Left kidney (tissue), 2 donors: ENCODE data around the gene RAPGEF3. TPM values are rescaled to one million over a fixed set of nuclear protein-coding genes. Genes with fewer than 3 reads are reported as not detected.

Experiments
- DNase-seq: peaks from one replicate; pipeline ENCODE4 v3.0.0-alpha.2; 2013
- polyA plus RNA-seq: library from polyadenylated mRNA; unstranded; fragments of 120-200 nt; gene quantifications from one replicate; pipeline ENCODE4 v1.2.1, GENCODE V29; 2013; ENCODE audit not compliant: insufficient read length

Gene RAPGEF3
- polyA plus RNA-seq, 1 donor = 61.2 TPM

DNA sequence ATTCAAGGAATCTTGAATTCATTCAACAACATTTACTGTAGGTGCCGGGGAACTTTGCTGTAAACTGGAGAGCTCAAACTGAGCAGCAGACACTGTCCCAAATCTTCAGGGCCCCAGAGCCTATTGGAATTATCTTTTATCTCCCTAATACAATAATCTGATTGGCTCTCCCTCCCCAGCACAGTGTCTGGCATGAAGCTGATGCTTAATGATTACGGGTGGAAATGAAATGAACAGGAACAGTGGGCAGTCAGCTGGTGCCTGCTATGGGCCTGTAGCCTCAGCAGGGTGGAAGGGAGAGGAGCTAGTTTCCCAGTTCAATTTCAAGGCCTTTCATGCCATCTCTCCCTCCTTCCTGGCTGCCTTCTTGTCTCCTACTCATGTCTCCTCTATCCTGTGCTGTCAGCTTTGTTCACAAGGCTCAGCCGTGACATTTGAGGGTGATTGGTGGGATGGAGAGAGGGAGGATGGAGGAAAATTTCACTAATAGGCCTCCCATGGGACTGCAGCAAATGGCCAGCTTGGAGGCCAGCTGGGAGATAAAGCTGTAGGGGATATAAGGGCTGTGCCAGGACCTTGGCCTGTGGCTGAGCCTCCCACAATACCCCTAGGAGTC, 4.3 kb upstream of the RAPGEF3 start:
- no peak for DNase-seq

DNA sequence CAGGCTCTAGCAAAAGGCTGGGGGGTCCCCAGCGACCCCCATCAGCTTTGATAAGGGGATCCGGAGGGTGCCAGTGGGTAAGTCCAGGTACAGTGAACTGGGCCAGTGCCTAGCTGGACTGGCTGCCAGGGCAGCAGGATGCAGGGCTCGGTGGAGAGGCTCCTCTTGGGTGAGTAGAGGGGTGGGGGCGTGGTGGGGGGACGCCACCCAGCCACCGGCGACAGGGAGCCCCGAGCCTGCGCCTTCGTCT, 171 bp downstream of the RAPGEF3 start:
- no peak for DNase-seq

DNA sequence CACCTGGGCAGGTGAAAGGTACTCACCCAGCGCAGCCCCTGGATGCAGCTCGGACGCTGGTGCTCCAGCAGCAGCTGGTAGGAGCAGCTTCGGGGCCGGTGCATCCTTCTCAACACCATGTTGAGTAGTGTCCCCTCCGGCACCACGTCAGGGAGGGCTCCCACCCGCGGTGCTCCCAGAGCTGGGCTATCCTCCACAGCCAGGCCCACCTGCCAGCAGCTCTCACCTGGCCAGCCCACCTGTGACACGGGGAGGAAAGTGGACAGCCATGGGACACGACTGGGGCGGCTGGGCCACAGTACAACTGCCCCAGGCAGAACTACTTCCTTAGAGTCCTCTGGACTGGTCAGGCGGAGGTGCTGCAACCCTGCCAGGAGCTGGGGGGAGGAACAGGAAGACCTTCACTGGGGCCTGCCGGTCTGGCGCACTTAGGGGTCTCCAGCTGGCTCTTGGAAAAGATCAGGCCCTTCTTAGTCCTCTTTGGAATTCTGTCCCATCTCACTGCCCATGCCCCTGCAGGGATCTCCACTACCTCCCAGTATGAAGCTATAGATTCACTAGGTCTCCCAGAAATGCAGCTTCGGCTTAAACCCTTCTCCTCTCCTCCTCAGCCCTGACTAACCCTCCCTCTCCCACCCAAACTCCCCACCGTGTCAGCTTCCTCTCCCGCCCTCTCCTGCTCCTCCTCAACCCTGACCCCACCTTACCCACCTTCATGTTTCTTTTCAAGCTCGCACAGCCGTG, 668 bp downstream of the RAPGEF3 start:
- DNase-seq = no peak

DNA sequence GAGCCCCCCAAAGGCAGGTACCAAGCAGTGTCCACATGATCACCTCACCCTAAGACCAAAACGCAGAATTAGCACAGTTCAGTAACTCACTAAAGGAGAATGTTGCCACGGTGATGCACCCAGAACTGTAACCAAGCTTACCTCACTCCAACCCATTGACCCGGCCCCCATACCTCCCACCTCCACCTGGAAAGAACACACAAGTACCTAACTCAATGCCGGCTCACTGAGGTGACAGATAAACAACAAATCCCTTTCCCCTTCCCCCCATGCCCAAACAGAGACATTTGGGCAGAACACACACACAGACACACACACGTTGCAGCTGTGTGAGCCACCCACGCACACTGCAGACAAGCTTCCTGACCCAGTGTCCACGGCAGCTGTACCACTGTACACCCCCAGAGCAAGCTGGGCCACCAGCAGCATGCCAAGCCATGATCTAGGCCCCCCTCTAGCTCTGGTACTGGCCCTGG, 1.3 kb downstream of the RAPGEF3 start:
- DNase-seq = no peak

DNA sequence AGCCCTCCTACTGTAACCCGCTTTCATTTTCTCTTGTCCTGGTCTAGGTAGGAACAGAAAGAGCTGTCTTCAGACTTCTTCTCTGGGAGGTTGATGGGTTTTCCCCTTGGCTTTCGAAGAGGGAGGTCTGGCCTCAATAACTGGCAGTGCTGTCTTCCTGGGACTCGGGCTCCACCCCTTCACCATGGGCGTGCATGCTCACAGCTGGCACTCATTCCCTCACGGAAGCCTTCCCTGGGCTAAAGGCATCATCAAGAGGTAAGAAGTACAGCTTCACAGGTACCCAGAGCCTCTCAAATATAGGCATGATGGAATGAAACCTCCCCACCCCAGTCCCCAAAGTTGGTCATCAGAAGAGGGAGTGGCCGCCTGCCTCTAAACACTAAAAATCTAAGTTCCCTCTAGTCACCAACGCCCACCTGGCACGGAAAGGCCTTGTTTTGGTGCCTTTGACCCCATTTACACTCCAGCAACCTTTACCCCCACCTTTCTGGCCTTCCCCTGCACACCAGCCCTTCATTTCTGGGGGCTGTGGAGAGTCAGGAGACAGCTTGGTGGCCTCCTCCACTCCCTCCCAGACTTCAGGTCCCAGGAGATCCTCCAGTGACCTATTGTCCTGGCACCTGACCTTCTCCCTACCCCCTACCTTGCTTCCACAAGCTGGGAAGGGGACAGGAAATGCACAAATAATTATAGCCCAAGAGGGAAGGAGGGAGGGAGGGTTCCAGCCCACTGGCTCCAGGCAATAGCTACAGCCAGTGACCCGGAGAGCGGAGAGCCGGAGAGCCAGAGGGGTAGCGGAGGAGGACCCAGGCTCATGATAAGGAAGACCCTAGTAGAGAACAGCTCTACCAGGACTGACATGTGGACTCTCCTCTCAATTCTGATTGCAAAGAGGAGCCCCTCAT, 2.8 kb downstream of the RAPGEF3 start:
- DNase-seq = no peak

DNA sequence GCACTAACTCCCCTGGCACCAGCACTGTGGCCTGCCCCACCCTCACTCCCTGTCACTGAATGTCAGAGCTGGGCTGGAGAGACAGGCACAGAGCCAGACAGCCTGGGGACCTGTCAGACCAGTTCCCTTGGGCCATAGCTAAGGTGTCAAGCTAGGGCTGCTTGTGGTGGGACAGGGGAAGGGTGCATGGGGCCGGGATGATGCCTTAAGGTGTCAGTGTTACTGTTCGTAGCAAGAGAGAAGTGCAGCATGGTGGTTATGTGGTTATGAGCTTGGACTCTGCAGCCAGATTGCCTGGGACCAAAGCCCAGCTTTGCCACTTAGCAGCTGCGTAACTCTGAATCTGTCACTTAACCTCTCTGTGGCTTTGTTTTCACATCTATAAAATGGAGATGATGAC, 3.8 kb downstream of the RAPGEF3 start:
- no peak for DNase-seq

DNA sequence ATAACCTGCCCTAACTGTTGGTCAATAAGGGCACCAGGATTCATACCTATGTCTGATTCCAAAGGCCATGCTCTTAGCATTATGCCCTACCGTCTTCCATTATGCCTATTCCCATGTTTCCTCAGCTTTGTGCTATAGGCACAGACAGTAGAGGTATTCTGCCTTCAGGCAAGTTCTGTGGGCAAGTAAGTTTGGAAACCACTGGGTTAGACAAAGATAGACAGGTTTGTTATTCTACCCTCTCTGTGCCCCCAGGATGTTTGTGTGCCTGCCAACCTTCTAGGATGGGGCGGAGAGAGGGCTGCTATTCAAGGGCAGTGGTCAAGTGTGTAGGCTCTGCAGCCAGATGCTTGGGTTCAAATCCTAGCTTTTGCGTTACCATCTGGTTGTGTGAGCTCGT, 4.6 kb downstream of the RAPGEF3 start:
- DNase-seq = no peak

DNA sequence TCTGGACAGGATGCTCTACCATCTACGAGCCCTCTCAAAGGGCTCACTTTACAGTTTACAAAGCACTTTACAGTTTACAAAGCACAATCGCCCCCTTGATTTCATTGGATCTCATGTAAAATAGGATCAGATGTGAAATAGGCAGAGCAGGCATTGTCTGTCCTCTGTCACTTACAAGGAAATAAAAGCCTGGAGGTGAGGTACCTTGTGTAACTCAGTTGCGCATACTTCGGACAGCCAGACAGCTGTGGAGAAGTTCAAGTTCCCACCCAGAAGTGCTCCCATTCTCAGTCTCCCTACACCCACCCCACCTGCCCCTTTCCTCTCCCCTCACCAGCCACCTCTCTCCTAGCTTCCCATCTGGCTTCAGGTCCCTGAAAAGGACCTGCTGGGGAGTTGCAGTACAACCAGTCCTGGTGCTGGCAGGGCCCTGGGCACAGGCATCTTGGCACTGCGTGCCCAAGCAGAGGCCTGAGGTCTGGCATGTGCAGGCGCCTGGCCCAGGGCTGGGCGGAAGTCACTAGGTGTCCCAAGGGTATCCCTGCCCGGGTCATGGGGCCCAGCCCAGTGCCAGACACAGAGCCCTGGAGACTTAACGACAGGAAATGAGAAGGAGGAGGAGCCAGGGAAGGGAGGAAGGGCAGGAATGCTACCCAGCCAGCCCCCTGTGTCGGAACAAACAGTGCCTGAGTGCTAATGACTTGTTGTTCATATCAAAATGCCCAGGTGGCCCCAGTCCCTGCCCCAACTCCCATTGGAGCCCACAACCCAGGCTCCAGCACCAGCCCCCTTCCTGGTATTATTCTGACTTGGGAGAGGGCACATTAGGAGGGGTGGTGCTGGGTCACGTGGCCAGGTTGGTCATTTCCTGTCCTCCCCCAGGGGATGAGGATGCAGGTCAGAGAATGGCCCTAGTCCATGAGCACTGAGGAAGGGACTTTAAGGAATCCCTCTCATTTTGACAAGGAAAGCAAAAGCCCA, 5.4 kb downstream of the RAPGEF3 start:
- peak; percentile 37 for DNase-seq

DNA sequence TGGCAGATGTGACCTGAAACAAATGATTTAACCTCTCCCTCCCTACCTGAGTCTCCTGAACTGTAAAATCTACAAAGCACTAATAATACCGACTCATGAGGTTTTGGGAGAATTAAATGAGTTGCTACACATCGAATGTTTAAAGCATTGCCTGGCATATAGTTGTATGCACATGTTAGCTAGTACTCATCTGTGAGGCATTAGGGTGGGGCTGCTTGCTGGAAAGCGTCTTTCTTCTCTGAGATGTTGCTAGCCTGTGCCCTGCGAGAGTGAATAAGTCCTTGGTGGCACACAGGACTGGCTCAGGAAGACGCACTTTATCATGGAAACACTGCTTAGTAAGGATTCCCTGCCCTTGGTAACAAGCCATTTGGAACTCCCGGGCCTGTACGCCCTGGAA, 6.1 kb downstream of the RAPGEF3 start:
- DNase-seq = no peak

DNA sequence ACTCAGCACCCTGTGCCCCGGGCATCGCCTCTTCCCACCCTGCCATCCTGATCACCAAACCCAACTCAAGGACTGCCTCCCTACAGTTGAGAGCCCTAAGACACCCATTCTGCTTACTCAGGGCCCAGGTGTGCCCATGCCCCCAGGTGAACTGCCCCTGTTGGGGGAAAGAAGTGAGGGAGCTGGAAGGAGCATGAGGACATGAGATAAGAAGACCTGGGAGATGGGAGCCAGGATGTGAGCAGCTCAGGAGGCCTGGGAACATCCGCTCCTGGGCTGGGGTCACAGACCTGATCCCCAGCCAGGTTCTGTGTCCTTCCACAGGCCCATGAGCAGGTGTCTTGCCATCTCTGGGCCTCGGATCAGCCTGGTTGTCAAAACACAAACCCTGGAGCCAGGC, 6.6 kb downstream of the RAPGEF3 start:
- no peak for DNase-seq

DNA sequence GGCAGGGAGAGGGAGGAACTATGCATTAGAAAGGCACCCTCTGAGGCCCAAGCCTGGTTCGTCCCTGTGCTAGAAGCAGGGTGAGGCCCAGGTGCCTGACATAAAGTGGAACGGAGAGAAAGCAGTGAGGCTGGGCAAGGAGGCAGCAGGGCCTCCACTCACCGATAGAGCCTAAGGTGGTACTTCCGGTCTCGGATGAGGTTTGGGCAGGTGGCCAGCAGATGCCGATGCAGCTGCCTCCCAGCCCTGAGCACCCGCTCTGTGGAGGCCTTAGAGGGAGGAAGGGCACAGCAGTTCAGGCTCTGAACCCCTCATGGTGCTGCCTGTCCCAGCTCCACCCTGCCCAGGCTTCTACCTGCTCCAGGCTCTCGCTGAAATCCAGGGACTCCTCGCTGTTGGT, 7.1 kb downstream of the RAPGEF3 start:
- DNase-seq = no peak

DNA sequence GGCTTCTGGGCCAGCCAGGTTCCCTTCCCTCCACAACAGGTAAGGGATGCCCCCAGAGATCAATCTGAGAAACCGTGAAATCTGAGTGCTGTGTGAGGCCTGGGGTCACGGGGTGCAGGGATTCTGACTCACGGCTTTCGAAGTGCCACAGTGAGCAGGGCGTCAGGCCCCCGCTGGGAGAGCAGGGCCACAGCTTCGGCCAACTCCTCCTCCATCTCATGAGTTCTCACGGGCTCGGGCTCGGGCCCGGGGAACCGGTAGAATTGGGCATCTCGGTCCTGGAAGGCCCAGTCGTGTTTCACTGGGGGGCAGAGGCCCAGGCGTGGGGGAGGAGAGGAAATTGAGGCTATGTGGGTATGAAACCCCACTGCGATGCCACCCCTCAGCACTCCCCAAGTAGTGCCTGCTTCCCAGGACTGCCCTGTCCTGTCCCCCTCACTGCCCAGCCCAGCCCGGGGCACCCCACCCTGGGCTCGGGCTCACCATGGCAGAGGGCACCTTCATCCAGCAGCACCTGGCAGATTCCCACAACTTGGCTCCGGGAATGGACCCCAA, 7.7 kb downstream of the RAPGEF3 start:
- DNase-seq = no peak

DNA sequence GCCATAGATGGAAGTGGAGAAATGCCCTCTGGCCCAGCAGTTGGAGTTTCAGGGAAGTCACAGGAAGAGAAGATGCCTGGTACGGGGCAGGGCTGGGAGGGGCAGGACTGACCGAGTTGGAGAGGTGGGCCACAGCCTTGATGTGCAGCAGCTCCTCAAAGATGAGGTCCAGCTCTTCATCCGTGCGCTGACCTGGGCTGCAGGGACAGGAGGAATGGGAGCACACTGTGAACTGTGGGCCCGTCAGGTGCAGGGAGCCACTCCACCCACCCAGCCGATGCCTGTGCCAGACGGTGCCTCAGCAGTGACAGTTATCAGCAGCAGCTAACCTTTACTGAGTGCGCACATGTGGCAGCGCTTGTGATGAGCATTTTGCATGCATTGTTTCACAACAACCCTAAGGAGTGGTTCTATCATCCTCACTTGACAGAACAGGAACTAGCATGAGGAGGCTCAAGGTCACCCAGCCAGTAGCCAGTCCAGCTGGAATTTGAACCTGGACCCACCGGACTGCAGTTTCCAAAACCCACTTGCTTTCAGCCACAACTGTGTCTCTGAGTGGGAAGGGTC, 8.4 kb downstream of the RAPGEF3 start:
- DNase-seq = no peak

DNA sequence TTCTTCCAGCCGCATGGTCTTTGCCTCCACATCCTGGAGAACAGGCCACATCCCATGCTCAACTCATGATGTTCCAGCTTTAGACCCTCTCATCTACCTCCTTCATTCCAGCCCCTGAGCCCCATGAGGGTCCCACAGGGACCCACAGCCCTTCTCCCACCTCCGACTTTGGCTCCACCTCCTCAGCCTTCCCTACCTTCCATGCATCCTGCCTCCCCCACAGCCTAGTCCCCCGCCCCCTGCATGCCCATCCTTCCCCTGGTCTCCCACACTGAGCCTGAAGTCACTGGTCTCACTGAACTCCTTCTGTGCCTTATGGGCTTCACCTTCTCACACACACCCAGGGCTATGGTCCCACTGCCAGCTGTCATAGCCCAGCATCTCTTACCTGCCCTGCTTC, 9.8 kb downstream of the RAPGEF3 start:
- no peak for DNase-seq

DNA sequence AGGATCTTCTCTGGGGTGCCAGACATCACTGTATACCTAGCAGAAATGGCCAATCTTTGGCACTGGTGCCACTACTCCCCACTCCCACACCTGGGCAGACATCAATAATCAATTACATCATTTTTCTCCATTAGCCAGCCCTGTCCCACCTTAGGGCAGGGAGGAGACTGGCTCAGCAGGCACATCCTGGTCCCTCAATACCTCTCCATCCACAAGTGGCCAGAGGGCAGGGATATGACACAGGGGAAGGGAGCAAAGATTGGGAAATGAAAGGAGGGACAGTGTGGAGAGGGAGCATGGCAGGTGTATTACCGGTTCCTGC, 10.2 kb downstream of the RAPGEF3 start:
- DNase-seq = no peak

DNA sequence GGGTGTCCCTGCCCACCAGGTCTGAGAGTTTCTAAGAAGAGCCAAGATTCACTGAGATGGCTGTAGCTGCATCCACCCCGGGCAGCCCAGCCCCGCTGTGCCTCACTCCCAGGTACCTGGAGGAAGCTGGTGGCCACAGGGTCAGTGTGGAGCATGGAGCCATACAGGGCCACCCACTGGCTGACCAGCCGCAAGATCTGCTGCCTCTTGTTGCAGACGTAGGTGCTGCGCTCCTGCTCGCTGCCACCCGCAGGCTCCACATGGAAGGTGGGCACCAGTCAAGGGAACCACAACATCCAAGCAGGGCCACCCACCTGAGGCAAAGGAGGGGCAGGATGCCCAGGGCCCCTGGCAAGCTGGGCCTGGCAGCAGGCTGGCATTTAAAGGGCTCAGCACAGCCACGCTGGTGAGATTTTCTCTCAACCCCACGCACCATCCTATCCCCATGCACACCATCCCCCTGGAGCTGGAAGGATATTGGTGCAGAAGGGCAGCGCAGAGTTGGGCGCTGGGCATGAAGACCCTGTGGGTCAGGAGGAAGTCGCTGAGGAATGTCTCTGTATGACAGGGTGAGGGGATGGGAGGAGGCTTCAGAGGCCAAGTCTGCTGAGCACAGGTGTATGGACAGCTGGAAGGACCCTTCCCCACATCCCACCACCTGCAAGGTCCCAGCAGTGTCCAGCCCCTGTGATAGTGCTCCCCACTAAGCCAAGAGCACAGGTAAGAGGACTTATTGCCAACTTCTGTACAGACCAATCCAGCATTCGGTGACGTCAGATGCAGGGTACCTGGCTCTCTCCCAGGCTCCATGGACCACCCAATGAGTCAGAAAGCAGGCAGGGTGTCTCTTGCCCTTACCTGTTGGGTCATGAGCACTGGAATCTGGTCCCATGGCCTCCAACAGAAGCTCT, 10.8 kb downstream of the RAPGEF3 start:
- DNase-seq = no peak

DNA sequence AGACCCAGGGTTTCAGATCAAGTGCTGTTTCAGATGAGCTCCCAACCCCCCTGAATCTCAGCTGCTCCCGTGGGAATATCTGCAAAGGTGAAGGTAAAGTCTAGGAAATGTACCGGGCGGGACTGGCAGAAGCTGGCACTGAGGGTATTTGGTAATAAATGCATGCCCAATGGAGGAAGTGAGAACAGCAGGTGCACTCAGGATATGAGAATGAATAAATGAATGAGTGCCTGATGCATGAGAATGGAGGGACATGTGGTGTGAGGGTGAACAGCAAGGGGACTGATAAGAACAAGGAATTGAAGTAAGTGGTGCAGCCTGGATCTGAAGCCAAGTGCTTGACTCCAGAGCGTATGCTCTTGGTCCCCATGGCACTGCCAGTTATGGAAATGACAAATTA, 11.6 kb downstream of the RAPGEF3 start:
- DNase-seq = no peak

DNA sequence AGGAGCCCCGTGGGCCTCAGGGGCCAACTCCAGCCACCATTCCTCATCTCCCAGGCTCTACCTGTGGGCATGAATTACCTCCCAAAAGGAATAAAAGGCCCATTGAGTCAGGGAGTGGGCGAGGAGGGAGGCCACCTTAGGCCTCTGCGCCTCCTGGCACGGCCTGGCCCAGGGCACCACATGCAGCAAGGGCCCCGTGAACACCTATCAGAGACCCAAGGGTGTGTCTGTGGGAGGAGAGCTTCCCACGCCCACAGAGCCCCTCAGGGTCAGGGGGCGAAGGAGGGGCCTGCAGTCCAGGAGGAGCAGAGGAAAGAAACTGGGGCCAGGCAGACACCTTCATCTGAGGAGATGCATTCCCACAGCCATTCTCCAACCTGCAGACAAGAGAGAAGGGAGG, 12.2 kb downstream of the RAPGEF3 start:
- DNase-seq = no peak

DNA sequence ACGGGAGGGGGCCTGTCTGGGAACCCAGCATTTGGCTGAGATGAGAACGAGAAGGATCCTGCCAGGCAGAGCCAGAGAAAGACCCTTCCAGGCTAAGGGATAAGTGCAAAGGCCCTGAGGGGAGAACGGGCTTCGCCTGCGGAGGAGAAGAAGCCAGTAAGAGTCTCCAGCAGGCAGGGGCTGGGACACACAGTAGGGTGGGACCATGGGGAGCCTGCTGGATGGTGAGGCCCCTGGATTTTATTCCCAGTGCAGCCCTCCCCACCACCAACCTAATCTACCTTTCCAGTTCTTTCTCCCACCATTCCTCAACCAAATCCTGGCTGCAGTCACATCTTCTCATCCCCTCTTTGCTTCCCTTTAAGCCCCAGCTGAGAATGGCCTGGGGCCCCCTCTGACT, 12.6 kb downstream of the RAPGEF3 start:
- DNase-seq = no peak

DNA sequence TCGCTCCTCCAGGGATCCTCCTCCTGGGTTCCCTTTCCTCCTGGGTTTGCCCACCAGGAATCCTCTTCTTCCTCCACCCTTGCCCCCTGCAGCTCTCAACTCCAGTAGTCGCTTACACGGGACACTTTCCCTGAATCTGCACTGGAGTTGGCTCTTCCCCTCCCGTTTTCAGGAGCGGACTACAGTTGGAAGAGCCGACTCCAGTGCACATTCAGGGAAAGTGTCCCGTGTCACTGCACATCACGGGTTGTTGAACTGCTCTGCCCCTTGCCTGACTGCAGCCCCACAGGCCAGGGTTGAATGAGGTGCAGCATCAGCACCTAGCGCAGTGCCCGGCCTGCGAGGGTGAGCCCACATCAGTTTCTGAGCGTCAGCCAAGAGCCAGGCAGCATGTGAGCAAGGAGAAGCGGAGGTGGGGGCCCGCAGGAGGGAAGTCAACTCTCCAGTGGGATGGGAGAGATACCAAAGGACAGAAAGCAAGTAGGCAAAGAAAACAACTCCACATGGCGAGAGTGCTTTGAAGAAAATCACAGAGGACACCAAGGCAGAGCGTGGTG, 13.1 kb downstream of the RAPGEF3 start:
- DNase-seq = no peak
